WTC11 (cell line): ENCODE data around the gene PIK3C2G. TPM values are rescaled to one million over a fixed set of nuclear protein-coding genes. Genes with fewer than 3 reads are reported as not detected.

ENCODE experiments used
- ATAC-seq: fragments of 200-7000 bp; cut with Tn5 transposase; 2 replicates; pipeline ENCODE4 v1.10.0; 2021; ENCODE audit warnings: mild to moderate bottlenecking, moderate library complexity
- CTCF ChIA-PET: fragments of 300-600 bp; sonication (Branson Sonifier 250); formaldehyde crosslinking; loops from one replicate; lab custom pipeline; 2021; ENCODE audit warnings: antibody characterized with exemption; lab: Charles Lee
- POLR2A ChIA-PET: fragments of 350-600 bp; sonication (Branson Sonifier 250); formaldehyde crosslinking; loops from one replicate; lab custom pipeline; 2021; ENCODE audit warnings: antibody characterized with exemption; lab: Charles Lee
- DNase-seq: peaks from one replicate; pipeline ENCODE4 v3.0.0; 2021; ENCODE audit warnings: low spot score
- H3K27ac Mint-ChIP-seq: 2 replicates; pipeline ENCODE4 v1.8.0; 2021; ENCODE audit warnings: mixed read lengths
- H3K27me3 Mint-ChIP-seq: 2 replicates; pipeline ENCODE4 v1.8.0; 2021; ENCODE audit warnings: low read depth, mild to moderate bottlenecking, moderate library complexity, mixed read lengths
- H3K36me3 Mint-ChIP-seq: 2 replicates; pipeline ENCODE4 v1.8.0; 2021; ENCODE audit warnings: mixed read lengths
- H3K4me1 Mint-ChIP-seq: 2 replicates; pipeline ENCODE4 v1.8.0; 2022; ENCODE audit warnings: mixed read lengths
- H3K4me3 Mint-ChIP-seq: 2 replicates; pipeline ENCODE4 v1.8.0; 2021; ENCODE audit warnings: mild to moderate bottlenecking, moderate library complexity, mixed read lengths
- H3K9me3 Mint-ChIP-seq: 2 replicates; pipeline ENCODE4 v1.8.0; 2021; ENCODE audit warnings: mixed read lengths
- ATF1 ChIP-seq: sonication (generic); formaldehyde crosslinking; IDR thresholded peaks from 2 replicates; pipeline ENCODE4 v1.8.1; 2023; ENCODE audit warnings: mild to moderate bottlenecking, moderate library complexity, missing genetic modification reagents
- ATF2 ChIP-seq: sonication (generic); formaldehyde crosslinking; IDR thresholded peaks from 2 replicates; pipeline ENCODE4 v1.8.1; 2022; ENCODE audit warnings: low read depth, missing genetic modification reagents, borderline replicate concordance
- GABPB1 ChIP-seq: sonication (generic); formaldehyde crosslinking; IDR thresholded peaks from 2 replicates; pipeline ENCODE4 v1.8.1; 2023; ENCODE audit warnings: mild to moderate bottlenecking, missing genetic modification reagents
- GRHL2 ChIP-seq: fragments of 250-450 bp; sonication (Bioruptor Pico); IDR thresholded peaks from 2 replicates; pipeline ENCODE4 v1.8.0; 2022; ENCODE audit warnings: mild to moderate bottlenecking, moderate library complexity; ENCODE audit not compliant: insufficient replicate concordance, severe bottlenecking
- MXD4 ChIP-seq: fragments of 250-450 bp; sonication (Bioruptor Pico); IDR thresholded peaks from 2 replicates; pipeline ENCODE4 v1.8.0; 2021; ENCODE audit warnings: mild to moderate bottlenecking, moderate library complexity, borderline replicate concordance
- MYBL2 ChIP-seq: sonication (generic); formaldehyde crosslinking; IDR thresholded peaks from 2 replicates; pipeline ENCODE4 v1.8.1; 2023; ENCODE audit warnings: mild to moderate bottlenecking, moderate library complexity, missing genetic modification reagents
- NR2C2 ChIP-seq: sonication (generic); formaldehyde crosslinking; IDR thresholded peaks from 2 replicates; pipeline ENCODE4 v1.8.0; 2022; ENCODE audit warnings: mild to moderate bottlenecking, missing genetic modification reagents
- OVOL2 ChIP-seq: fragments of 250-450 bp; sonication (Bioruptor Pico); IDR thresholded peaks from 2 replicates; pipeline ENCODE4 v1.9.0; 2021; ENCODE audit warnings: mild to moderate bottlenecking, borderline replicate concordance
- PRRX2 ChIP-seq: fragments of 250-450 bp; sonication (Bioruptor Pico); IDR thresholded peaks from 2 replicates; pipeline ENCODE4 v1.8.0; 2021; ENCODE audit warnings: mild to moderate bottlenecking
- SP1 ChIP-seq: sonication (generic); formaldehyde crosslinking; conservative IDR thresholded peaks from 2 replicates; pipeline ENCODE4 v1.8.1; 2022; ENCODE audit warnings: missing genetic modification reagents
- TEAD1 ChIP-seq: sonication (generic); formaldehyde crosslinking; IDR thresholded peaks from 2 replicates; pipeline ENCODE4 v1.8.0; 2022; ENCODE audit warnings: mild to moderate bottlenecking, missing genetic modification reagents
- TEAD4 ChIP-seq: sonication (generic); formaldehyde crosslinking; IDR thresholded peaks from 2 replicates; pipeline ENCODE4 v1.8.0; 2022; ENCODE audit warnings: mild to moderate bottlenecking, missing genetic modification reagents
- ZBTB43 ChIP-seq: sonication (generic); formaldehyde crosslinking; IDR thresholded peaks from 2 replicates; pipeline ENCODE4 v1.8.1; 2023; ENCODE audit warnings: mild to moderate bottlenecking, missing genetic modification reagents
- ZNF219 ChIP-seq: sonication (generic); formaldehyde crosslinking; IDR thresholded peaks from 2 replicates; pipeline ENCODE4 v1.8.0; 2023; ENCODE audit warnings: missing genetic modification reagents, mild to moderate bottlenecking, borderline replicate concordance
- ZNF512 ChIP-seq: sonication (generic); formaldehyde crosslinking; IDR thresholded peaks from 2 replicates; pipeline ENCODE4 v1.8.1; 2022; ENCODE audit warnings: missing genetic modification reagents, borderline replicate concordance
- total RNA-seq: library from RNA; stranded (reverse); gene quantifications from 3 replicates; pipeline ENCODE4 v1.2.3, GENCODE V29; 2021
- TF ChIP-seq, protein P1 (sequence below): sonication (generic); formaldehyde crosslinking; IDR thresholded peaks from 2 replicates; pipeline ENCODE4 v1.8.0; 2022; ENCODE audit warnings: mild to moderate bottlenecking, missing genetic modification reagents
- TF ChIP-seq, protein P2 (sequence below): sonication (generic); formaldehyde crosslinking; IDR thresholded peaks from 2 replicates; pipeline ENCODE4 v1.8.1; 2023; ENCODE audit warnings: mild to moderate bottlenecking, missing genetic modification reagents, borderline replicate concordance
- TF ChIP-seq, protein P3 (sequence below): sonication (generic); formaldehyde crosslinking; IDR thresholded peaks from 2 replicates; pipeline ENCODE4 v1.8.1; 2023; ENCODE audit warnings: mild to moderate bottlenecking, moderate library complexity, missing genetic modification reagents
- TF ChIP-seq, protein P4 (sequence below): sonication (generic); formaldehyde crosslinking; IDR thresholded peaks from 2 replicates; pipeline ENCODE4 v1.8.0; 2023; ENCODE audit warnings: missing genetic modification reagents, mild to moderate bottlenecking, borderline replicate concordance
- TF ChIP-seq, protein P5 (sequence below): sonication (generic); formaldehyde crosslinking; IDR thresholded peaks from 2 replicates; pipeline ENCODE4 v1.8.0; 2023; ENCODE audit warnings: missing genetic modification reagents

The PIK3C2G gene
- total RNA-seq, 1 experiment from 2014 or later = not detected

DNA sequence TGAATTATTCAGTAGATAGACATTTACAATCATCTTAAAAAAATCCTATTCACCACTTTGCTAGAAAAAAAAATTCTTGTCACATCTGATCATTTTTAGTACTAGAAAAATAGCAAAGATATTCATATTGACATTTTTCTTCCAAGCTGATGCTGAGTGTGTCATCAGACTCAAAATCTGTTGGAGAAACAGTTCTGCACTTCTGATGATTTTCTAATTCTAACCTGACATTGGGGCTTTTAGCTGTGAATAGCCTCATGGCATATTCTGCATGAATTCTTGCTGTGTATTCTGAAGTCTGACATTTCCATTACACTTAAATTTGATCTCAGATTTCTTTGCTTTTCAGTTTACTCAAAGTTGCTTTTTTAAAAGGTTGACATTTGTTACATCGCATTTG is 150.1 kb downstream of the PIK3C2G start:
- Mint-ChIP-seq H3K36me3 (peaks cover 4% of the 10 kb centered on the region), H3K4me3 (no peak overlapping the region), H3K4me1 (no peaks in the 10 kb centered on the region), H3K27me3 (no peaks in the 10 kb centered on the region), H3K27ac (no peak overlapping the region), H3K9me3 (peaks cover 10% of the 10 kb centered on the region)
- no peak for TF ChIP-seq ZNF512 (CRISPR knock-in tag)
- TF ChIP-seq, protein P1, sequence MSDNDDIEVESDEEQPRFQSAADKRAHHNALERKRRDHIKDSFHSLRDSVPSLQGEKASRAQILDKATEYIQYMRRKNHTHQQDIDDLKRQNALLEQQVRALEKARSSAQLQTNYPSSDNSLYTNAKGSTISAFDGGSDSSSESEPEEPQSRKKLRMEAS = no peak
- no peak for TF ChIP-seq TEAD1 (CRISPR knock-in tag)
- no peak for TF ChIP-seq SP1
- no peak for TF ChIP-seq MYBL2 (CRISPR knock-in tag)
- TF ChIP-seq, protein P2, sequence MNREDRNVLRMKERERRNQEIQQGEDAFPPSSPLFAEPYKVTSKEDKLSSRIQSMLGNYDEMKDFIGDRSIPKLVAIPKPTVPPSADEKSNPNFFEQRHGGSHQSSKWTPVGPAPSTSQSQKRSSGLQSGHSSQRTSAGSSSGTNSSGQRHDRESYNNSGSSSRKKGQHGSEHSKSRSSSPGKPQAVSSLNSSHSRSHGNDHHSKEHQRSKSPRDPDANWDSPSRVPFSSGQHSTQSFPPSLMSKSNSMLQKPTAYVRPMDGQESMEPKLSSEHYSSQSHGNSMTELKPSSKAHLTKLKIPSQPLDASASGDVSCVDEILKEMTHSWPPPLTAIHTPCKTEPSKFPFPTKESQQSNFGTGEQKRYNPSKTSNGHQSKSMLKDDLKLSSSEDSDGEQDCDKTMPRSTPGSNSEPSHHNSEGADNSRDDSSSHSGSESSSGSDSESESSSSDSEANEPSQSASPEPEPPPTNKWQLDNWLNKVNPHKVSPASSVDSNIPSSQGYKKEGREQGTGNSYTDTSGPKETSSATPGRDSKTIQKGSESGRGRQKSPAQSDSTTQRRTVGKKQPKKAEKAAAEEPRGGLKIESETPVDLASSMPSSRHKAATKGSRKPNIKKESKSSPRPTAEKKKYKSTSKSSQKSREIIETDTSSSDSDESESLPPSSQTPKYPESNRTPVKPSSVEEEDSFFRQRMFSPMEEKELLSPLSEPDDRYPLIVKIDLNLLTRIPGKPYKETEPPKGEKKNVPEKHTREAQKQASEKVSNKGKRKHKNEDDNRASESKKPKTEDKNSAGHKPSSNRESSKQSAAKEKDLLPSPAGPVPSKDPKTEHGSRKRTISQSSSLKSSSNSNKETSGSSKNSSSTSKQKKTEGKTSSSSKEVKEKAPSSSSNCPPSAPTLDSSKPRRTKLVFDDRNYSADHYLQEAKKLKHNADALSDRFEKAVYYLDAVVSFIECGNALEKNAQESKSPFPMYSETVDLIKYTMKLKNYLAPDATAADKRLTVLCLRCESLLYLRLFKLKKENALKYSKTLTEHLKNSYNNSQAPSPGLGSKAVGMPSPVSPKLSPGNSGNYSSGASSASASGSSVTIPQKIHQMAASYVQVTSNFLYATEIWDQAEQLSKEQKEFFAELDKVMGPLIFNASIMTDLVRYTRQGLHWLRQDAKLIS (CRISPR knock-in tag) = no peak
- TF ChIP-seq, protein P3, sequence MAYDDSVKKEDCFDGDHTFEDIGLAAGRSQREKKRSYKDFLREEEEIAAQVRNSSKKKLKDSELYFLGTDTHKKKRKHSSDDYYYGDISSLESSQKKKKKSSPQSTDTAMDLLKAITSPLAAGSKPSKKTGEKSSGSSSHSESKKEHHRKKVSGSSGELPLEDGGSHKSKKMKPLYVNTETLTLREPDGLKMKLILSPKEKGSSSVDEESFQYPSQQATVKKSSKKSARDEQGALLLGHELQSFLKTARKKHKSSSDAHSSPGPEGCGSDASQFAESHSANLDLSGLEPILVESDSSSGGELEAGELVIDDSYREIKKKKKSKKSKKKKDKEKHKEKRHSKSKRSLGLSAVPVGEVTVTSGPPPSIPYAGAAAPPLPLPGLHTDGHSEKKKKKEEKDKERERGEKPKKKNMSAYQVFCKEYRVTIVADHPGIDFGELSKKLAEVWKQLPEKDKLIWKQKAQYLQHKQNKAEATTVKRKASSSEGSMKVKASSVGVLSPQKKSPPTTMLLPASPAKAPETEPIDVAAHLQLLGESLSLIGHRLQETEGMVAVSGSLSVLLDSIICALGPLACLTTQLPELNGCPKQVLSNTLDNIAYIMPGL (CRISPR knock-in tag) = no peak
- no peak for TF ChIP-seq OVOL2 (CRISPR knock-in tag)
- ChIA-PET POLR2A (no interaction called here), CTCF (no interaction called here)
- DNase-seq = no peak
- ATAC-seq = no peak

GRCh38 chr12:18414671-18415070 is 153.4 kb downstream of the PIK3C2G start:
- H3K36me3 Mint-ChIP-seq = no peaks in the 10 kb centered on the region
- H3K27me3 Mint-ChIP-seq = no peaks in the 10 kb centered on the region
- CTCF ChIA-PET = no interaction called here
- H3K9me3 Mint-ChIP-seq = no peaks in the 10 kb centered on the region
- H3K4me3 Mint-ChIP-seq = no peak overlapping the region
- H3K27ac Mint-ChIP-seq = no peak overlapping the region
- H3K4me1 Mint-ChIP-seq = peaks cover 8% of the 10 kb centered on the region
- ATAC-seq = no peak
- DNase-seq = no peak
- POLR2A ChIA-PET = no interaction called here
- TF ChIP-seq, protein P4, sequence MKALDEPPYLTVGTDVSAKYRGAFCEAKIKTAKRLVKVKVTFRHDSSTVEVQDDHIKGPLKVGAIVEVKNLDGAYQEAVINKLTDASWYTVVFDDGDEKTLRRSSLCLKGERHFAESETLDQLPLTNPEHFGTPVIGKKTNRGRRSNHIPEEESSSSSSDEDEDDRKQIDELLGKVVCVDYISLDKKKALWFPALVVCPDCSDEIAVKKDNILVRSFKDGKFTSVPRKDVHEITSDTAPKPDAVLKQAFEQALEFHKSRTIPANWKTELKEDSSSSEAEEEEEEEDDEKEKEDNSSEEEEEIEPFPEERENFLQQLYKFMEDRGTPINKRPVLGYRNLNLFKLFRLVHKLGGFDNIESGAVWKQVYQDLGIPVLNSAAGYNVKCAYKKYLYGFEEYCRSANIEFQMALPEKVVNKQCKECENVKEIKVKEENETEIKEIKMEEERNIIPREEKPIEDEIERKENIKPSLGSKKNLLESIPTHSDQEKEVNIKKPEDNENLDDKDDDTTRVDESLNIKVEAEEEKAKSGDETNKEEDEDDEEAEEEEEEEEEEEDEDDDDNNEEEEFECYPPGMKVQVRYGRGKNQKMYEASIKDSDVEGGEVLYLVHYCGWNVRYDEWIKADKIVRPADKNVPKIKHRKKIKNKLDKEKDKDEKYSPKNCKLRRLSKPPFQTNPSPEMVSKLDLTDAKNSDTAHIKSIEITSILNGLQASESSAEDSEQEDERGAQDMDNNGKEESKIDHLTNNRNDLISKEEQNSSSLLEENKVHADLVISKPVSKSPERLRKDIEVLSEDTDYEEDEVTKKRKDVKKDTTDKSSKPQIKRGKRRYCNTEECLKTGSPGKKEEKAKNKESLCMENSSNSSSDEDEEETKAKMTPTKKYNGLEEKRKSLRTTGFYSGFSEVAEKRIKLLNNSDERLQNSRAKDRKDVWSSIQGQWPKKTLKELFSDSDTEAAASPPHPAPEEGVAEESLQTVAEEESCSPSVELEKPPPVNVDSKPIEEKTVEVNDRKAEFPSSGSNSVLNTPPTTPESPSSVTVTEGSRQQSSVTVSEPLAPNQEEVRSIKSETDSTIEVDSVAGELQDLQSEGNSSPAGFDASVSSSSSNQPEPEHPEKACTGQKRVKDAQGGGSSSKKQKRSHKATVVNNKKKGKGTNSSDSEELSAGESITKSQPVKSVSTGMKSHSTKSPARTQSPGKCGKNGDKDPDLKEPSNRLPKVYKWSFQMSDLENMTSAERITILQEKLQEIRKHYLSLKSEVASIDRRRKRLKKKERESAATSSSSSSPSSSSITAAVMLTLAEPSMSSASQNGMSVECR (CRISPR knock-in tag) = no peak
- TF ChIP-seq GRHL2 (no peak), TEAD1 (CRISPR knock-in tag) (no peak), GABPB1 (CRISPR knock-in tag) (no peak), ATF1 (CRISPR knock-in tag) (no peak), TEAD4 (CRISPR knock-in tag) (no peak), ZBTB43 (CRISPR knock-in tag) (no peak), ATF2 (CRISPR knock-in tag) (no peak), MXD4 (CRISPR knock-in tag) (no peak), PRRX2 (CRISPR knock-in tag) (no peak), NR2C2 (CRISPR knock-in tag) (no peak), ZNF219 (no peak)
- TF ChIP-seq, protein P5, sequence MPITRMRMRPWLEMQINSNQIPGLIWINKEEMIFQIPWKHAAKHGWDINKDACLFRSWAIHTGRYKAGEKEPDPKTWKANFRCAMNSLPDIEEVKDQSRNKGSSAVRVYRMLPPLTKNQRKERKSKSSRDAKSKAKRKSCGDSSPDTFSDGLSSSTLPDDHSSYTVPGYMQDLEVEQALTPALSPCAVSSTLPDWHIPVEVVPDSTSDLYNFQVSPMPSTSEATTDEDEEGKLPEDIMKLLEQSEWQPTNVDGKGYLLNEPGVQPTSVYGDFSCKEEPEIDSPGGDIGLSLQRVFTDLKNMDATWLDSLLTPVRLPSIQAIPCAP (CRISPR knock-in tag) = no peak
